HepG2 (cell line): ENCODE data around the gene PLLP. TPM values are rescaled to one million over a fixed set of nuclear protein-coding genes. Genes with fewer than 3 reads are reported as not detected.

ENCODE experiments used
- BHLHE40 ChIP-seq: IDR thresholded peaks from 2 replicates; pipeline ENCODE4 v1.6.1; 2011; ENCODE audit warnings: low read length, improper control_type of control experiment
- ELF1 ChIP-seq: sonication (generic); formaldehyde crosslinking; IDR thresholded peaks from 2 replicates; pipeline ENCODE4 v1.4.0; 2020; ENCODE audit warnings: missing genetic modification reagents
- FOSL2 ChIP-seq: sonication (generic); formaldehyde crosslinking; IDR thresholded peaks from 2 replicates; pipeline ENCODE4 v1.4.0; 2020; ENCODE audit warnings: missing genetic modification reagents
- MEIS2 ChIP-seq: sonication (generic); formaldehyde crosslinking; IDR thresholded peaks from 2 replicates; pipeline ENCODE4 v1.9.0; 2021; ENCODE audit warnings: mild to moderate bottlenecking, missing genetic modification reagents
- SP140L ChIP-seq: sonication (generic); formaldehyde crosslinking; IDR thresholded peaks from 2 replicates; pipeline ENCODE4 v1.4.0; 2020; ENCODE audit warnings: missing genetic modification reagents, borderline replicate concordance
- TSC22D2 ChIP-seq: sonication (generic); formaldehyde crosslinking; IDR thresholded peaks from 2 replicates; pipeline ENCODE4 v1.5.1; 2020; ENCODE audit warnings: missing genetic modification reagents, mild to moderate bottlenecking, borderline replicate concordance
- ZNF547 ChIP-seq: sonication (generic); formaldehyde crosslinking; IDR thresholded peaks from 2 replicates; pipeline ENCODE4 v1.5.1; 2020; ENCODE audit warnings: mild to moderate bottlenecking, missing genetic modification reagents
- ZNF549 ChIP-seq: sonication (generic); formaldehyde crosslinking; IDR thresholded peaks from 2 replicates; pipeline ENCODE4 v1.5.0; 2020; ENCODE audit warnings: missing genetic modification reagents
- ZNF589 ChIP-seq: sonication (generic); formaldehyde crosslinking; conservative IDR thresholded peaks from 2 replicates; pipeline ENCODE4 v1.8.0; 2022; ENCODE audit warnings: mild to moderate bottlenecking, moderate library complexity, missing genetic modification reagents
- ZNF616 ChIP-seq: sonication (generic); formaldehyde crosslinking; IDR thresholded peaks from 2 replicates; pipeline ENCODE4 v1.5.0; 2020; ENCODE audit warnings: low read depth, mild to moderate bottlenecking, missing genetic modification reagents
- ZNF792 ChIP-seq: IDR thresholded peaks from 2 replicates; pipeline ENCODE4 v1.6.1; 2016
- polyA plus RNA-seq, 8 experiments: library from polyadenylated mRNA; depleted of rRNA in 3 of 8; stranded (reverse) in 7 of 8; unstranded in 1 of 8; fragments of >200 nt; fragmentation: Illumina TruSeq in 4 of 8; extraction: Trizol in 4 of 8; gene quantifications; 2 replicates each; pipeline versions ENCODE4 v1.2.1 to v1.2.3, GENCODE V29; 2011 to 2016; ENCODE audit warnings: low read depth in 4 of 8, missing spikeins in 1 of 8, mixed read lengths in 1 of 8; ENCODE audit not compliant: insufficient read depth in 1 of 8
- total RNA-seq, 5 experiments: library from RNA; depleted of rRNA; stranded (reverse); fragments of >200 nt; fragmentation: Illumina TruSeq; extraction: Trizol; gene quantifications; 2 replicates each; pipeline ENCODE4 v1.2.3, GENCODE V29; 2016; ENCODE audit warnings: low read depth in 1 of 5
- TF ChIP-seq, protein P1 (sequence below): sonication (generic); formaldehyde crosslinking; IDR thresholded peaks from 2 replicates; pipeline ENCODE4 v1.4.0; 2020; ENCODE audit warnings: missing genetic modification reagents, mild to moderate bottlenecking, borderline replicate concordance
- TF ChIP-seq, protein P2 (sequence below): IDR thresholded peaks from 2 replicates; pipeline ENCODE4 v1.6.1; 2018; ENCODE audit warnings: missing genetic modification reagents, mild to moderate bottlenecking, missing compliant biosample characterization
- TF ChIP-seq, protein P3 (sequence below): sonication (generic); formaldehyde crosslinking; IDR thresholded peaks from 2 replicates; pipeline ENCODE4 v1.8.1; 2023; ENCODE audit warnings: missing genetic modification reagents, mild to moderate bottlenecking, borderline replicate concordance
- TF ChIP-seq, protein P4 (sequence below): sonication (generic); formaldehyde crosslinking; IDR thresholded peaks from 2 replicates; pipeline ENCODE4 v1.5.0; 2020; ENCODE audit warnings: mild to moderate bottlenecking, missing genetic modification reagents
- TF ChIP-seq, protein P5 (sequence below): sonication (generic); formaldehyde crosslinking; conservative IDR thresholded peaks from 2 replicates; pipeline ENCODE4 v1.8.0; 2022; ENCODE audit warnings: mild to moderate bottlenecking, moderate library complexity, missing genetic modification reagents
- TF ChIP-seq, protein P6 (sequence below): sonication (generic); formaldehyde crosslinking; conservative IDR thresholded peaks from 2 replicates; pipeline ENCODE4 v1.4.0; 2020; ENCODE audit warnings: missing genetic modification reagents

The PLLP gene
- total and polyA plus RNA-seq, 2 of the 13 experiments (the other 11 are each of a cell fraction or from before 2014, with no cell fraction given) = 60.6 to 127 TPM

DNA sequence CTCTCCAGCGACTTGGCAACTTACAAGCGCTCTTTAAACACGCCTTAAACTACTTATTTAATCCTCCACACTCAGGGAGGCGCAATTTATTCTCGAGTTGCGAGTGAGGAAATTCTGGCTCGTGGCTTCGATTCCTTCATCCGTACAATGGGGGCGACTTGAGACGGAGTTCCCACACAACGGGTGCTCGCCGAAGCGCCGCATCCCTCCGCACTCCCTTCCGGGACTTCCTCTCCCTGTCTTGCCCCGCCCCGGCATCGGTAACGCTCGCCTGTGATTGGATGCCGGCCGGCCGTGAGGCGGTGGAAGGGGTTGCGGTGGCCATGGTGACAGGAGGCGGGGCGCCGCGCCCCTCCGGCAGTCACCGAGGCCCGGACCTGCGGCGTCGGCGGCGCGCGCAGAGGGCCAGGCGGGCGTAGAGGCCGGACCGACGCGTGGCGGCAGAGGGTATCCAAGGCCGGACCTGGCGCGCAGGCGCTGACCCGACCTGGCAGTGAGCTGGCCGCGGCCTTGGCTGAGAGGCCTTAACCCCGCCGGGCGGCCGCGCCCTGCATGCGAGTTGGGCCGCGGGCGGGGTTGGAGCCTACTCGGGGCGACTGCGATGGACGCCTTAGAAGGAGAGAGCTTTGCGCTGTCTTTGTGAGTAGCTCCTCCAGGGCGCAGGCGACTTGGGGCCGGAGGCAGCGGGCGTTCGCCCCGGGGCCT is 39.6 kb downstream of the PLLP start, which contains the start of gene ARL2BP (continued):
- TF ChIP-seq, protein P1, sequence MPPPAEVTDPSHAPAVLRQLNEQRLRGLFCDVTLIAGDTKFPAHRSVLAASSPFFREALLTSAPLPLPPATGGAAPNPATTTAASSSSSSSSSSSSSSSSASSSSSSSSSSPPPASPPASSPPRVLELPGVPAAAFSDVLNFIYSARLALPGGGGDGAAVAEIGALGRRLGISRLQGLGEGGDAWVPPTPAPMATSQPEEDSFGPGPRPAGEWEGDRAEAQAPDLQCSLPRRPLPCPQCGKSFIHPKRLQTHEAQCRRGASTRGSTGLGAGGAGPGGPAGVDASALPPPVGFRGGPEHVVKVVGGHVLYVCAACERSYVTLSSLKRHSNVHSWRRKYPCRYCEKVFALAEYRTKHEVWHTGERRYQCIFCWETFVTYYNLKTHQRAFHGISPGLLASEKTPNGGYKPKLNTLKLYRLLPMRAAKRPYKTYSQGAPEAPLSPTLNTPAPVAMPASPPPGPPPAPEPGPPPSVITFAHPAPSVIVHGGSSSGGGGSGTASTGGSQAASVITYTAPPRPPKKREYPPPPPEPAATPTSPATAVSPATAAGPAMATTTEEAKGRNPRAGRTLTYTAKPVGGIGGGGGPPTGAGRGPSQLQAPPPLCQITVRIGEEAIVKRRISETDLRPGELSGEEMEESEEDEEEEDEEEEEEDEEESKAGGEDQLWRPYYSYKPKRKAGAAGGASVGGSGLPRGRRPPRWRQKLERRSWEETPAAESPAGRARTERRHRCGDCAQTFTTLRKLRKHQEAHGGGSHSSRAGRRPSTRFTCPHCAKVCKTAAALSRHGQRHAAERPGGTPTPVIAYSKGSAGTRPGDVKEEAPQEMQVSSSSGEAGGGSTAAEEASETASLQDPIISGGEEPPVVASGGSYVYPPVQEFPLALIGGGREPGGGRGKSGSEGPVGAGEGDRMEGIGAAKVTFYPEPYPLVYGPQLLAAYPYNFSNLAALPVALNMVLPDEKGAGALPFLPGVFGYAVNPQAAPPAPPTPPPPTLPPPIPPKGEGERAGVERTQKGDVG (CRISPR knock-in tag) = peak; percentile 75; the same call in 1 of the 2 replicates
- peak; percentile 60; the same call in 1 of the 2 replicates for TF ChIP-seq ZNF549 (CRISPR knock-in tag)
- TF ChIP-seq ZNF547 (CRISPR knock-in tag) = peak; percentile 96
- TF ChIP-seq, protein P2, sequence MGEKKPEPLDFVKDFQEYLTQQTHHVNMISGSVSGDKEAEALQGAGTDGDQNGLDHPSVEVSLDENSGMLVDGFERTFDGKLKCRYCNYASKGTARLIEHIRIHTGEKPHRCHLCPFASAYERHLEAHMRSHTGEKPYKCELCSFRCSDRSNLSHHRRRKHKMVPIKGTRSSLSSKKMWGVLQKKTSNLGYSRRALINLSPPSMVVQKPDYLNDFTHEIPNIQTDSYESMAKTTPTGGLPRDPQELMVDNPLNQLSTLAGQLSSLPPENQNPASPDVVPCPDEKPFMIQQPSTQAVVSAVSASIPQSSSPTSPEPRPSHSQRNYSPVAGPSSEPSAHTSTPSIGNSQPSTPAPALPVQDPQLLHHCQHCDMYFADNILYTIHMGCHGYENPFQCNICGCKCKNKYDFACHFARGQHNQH (CRISPR knock-in tag) = peak; percentile 62; the same call in 1 of the 2 replicates
- TF ChIP-seq, protein P3, sequence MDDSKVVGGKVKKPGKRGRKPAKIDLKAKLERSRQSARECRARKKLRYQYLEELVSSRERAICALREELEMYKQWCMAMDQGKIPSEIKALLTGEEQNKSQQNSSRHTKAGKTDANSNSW (CRISPR knock-in tag) = no peak
- TF ChIP-seq ZNF792 (CRISPR knock-in tag) = peak; percentile 41; the same call in 1 of the 2 replicates
- TF ChIP-seq BHLHE40 = no peak
- TF ChIP-seq, protein P4, sequence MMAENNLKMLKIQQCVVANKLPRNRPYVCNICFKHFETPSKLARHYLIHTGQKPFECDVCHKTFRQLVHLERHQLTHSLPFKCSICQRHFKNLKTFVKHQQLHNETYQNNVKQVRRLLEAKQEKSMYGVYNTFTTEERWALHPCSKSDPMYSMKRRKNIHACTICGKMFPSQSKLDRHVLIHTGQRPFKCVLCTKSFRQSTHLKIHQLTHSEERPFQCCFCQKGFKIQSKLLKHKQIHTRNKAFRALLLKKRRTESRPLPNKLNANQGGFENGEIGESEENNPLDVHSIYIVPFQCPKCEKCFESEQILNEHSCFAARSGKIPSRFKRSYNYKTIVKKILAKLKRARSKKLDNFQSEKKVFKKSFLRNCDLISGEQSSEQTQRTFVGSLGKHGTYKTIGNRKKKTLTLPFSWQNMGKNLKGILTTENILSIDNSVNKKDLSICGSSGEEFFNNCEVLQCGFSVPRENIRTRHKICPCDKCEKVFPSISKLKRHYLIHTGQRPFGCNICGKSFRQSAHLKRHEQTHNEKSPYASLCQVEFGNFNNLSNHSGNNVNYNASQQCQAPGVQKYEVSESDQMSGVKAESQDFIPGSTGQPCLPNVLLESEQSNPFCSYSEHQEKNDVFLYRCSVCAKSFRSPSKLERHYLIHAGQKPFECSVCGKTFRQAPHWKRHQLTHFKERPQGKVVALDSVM (CRISPR knock-in tag) = peak; percentile 92
- peak; percentile 73; the same call in 1 of the 2 replicates for TF ChIP-seq ZNF589 (CRISPR knock-in tag)
- TF ChIP-seq, protein P5, sequence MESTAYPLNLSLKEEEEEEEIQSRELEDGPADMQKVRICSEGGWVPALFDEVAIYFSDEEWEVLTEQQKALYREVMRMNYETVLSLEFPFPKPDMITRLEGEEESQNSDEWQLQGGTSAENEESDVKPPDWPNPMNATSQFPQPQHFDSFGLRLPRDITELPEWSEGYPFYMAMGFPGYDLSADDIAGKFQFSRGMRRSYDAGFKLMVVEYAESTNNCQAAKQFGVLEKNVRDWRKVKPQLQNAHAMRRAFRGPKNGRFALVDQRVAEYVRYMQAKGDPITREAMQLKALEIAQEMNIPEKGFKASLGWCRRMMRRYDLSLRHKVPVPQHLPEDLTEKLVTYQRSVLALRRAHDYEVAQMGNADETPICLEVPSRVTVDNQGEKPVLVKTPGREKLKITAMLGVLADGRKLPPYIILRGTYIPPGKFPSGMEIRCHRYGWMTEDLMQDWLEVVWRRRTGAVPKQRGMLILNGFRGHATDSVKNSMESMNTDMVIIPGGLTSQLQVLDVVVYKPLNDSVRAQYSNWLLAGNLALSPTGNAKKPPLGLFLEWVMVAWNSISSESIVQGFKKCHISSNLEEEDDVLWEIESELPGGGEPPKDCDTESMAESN (CRISPR knock-in tag) = peak; percentile 93
- TF ChIP-seq ZNF616 = 0 out of 2 replicates have a peak, but pooled peaks have one; percentile 12
- no peak; the same call in 1 of the 2 replicates for TF ChIP-seq FOSL2 (CRISPR knock-in tag)
- peak; percentile 92 for TF ChIP-seq ELF1 (CRISPR knock-in tag)
- TF ChIP-seq SP140L = peak; percentile 72; the same call in 1 of the 2 replicates
- peak; percentile 76; the same call in 1 of the 2 replicates for TF ChIP-seq TSC22D2 (CRISPR knock-in tag)
- TF ChIP-seq, protein P6, sequence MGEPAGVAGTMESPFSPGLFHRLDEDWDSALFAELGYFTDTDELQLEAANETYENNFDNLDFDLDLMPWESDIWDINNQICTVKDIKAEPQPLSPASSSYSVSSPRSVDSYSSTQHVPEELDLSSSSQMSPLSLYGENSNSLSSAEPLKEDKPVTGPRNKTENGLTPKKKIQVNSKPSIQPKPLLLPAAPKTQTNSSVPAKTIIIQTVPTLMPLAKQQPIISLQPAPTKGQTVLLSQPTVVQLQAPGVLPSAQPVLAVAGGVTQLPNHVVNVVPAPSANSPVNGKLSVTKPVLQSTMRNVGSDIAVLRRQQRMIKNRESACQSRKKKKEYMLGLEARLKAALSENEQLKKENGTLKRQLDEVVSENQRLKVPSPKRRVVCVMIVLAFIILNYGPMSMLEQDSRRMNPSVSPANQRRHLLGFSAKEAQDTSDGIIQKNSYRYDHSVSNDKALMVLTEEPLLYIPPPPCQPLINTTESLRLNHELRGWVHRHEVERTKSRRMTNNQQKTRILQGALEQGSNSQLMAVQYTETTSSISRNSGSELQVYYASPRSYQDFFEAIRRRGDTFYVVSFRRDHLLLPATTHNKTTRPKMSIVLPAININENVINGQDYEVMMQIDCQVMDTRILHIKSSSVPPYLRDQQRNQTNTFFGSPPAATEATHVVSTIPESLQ = peak; percentile 74; the same call in 1 of the 2 replicates
- TF ChIP-seq MEIS2 (CRISPR knock-in tag) = peak; percentile 84; the same call in 1 of the 2 replicates
